Measurements from ENCODE around the gene TESPA1.

Gene TESPA1

DNA sequence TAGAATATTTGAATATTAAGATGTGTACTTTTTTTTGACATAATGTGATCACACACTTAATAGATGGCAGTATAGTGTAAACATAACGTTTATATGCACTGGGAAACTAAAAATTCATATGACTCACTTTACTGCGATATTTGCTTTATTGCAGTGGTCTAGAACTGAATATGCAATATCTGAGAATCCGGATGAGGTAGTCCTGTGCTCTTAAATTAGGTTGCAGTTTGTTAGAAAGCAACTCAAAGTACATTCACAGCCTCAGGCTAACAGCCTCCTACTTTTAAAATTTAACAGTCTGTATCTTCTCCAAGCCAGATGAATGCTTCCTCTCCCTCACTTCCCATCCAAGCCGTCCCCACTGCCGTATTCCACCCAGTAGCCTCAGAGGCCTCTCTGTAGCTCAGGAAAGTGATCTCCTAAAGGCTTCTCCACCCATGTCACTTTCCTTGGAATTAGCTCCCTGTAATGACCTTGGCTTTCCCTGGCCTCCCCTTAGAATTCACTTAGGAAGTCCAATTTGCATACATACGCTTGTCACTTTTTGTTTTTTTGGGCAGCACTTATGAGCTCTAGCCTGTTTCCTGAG is 43.7 kb downstream of the TESPA1 start:
- no peaks in the 10 kb centered on the region for H3K9me3 ChIP-seq (replicated peaks; ENCODE audit: low read length)
- no peak overlapping the region for H3K9ac ChIP-seq (ENCODE audit: low read depth, low read length)
- H3K27me3 ChIP-seq (ENCODE audit: control insufficient read depth, insufficient read depth, low read length): no peaks in the 10 kb centered on the region
- H3K4me3 ChIP-seq (ENCODE audit: low read length): no peak overlapping the region
- no peak overlapping the region for H3K4me2 ChIP-seq (ENCODE audit: low read length)
- no peaks in the 10 kb centered on the region for H3K36me3 ChIP-seq (ENCODE audit: insufficient read depth, low read length)
- peaks cover 15% of the 10 kb centered on the region for H3K4me1 ChIP-seq (ENCODE audit: control insufficient read depth, insufficient read depth, low read length)

DNA sequence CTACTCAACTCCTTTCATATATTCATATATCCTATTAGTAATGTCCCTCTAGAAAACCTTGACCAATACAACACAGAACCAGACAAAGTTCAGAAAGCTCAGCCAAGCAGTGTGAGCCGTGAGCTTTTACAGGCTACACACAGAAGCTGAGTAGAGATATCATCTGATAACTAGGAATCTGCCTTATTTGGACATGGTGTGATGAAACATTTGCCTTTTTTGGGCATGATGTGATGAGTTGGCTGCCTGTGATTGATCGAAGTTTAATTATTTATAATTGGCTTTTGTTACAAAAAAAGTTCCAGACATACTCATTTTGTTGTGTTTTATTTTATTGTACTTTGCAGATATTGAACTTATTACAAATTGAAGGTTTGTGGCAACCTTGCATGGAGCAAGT is 46.6 kb downstream of the TESPA1 start:
- H3K9ac ChIP-seq (ENCODE audit: low read depth, low read length): no peak overlapping the region
- H3K27me3 ChIP-seq (ENCODE audit: control insufficient read depth, insufficient read depth, low read length): no peaks in the 10 kb centered on the region
- H3K4me2 ChIP-seq (ENCODE audit: low read length): no peak overlapping the region
- H3K36me3 ChIP-seq (ENCODE audit: insufficient read depth, low read length): no peaks in the 10 kb centered on the region
- peaks cover 42% of the 10 kb centered on the region for H3K4me1 ChIP-seq (ENCODE audit: control insufficient read depth, insufficient read depth, low read length)
- H3K4me3 ChIP-seq (ENCODE audit: low read length): no peak overlapping the region
- H3K9me3 ChIP-seq (replicated peaks; ENCODE audit: low read length): no peaks in the 10 kb centered on the region

DNA sequence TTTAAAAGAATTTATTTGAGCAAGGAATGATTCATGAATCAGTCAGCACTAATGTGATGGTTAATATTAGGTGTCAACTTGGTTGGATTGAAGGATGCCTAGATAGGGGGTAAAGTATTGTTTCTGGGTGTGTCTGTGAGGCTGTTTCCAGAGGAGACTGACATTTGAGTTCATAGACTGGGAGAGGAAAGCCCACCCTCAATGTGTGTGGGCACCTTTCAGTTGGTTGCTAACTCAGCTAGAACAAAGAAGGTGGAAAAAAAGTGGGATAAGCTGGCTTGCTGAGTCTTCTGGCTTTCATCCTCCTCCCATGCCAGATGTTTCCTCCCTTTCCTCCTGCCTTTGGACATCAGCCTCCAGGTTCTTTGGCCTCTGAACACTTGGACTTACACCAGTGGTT is 47.2 kb downstream of the TESPA1 start:
- no peaks in the 10 kb centered on the region for H3K27me3 ChIP-seq (ENCODE audit: control insufficient read depth, insufficient read depth, low read length)
- no peaks in the 10 kb centered on the region for H3K9me3 ChIP-seq (replicated peaks; ENCODE audit: low read length)
- H3K36me3 ChIP-seq (ENCODE audit: insufficient read depth, low read length): no peaks in the 10 kb centered on the region
- no peak overlapping the region for H3K4me2 ChIP-seq (ENCODE audit: low read length)
- H3K9ac ChIP-seq (ENCODE audit: low read depth, low read length): no peak overlapping the region
- peaks cover 46% of the 10 kb centered on the region for H3K4me1 ChIP-seq (ENCODE audit: control insufficient read depth, insufficient read depth, low read length)
- no peak overlapping the region for H3K4me3 ChIP-seq (ENCODE audit: low read length)

DNA sequence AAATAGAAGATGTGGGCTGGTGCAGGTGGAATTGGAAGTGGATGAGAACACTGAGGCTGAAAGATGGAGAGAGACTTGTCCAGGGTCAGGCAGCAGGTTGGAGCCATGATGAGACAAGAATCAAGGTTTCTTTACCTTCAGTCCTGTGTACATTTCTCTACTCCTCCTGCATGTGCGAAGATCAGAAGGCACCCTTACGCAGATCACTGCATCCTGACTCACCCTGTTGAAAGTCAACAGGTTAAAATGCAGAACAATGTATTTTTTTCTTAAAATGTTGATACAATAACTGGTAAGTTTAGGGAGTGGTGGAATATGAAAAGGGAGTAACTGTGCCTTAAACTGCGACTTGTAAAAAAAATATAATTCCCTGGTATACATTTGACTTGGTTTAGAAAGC is 47.8 kb downstream of the TESPA1 start:
- H3K27me3 ChIP-seq (ENCODE audit: control insufficient read depth, insufficient read depth, low read length): no peaks in the 10 kb centered on the region
- no peak overlapping the region for H3K4me2 ChIP-seq (ENCODE audit: low read length)
- no peak overlapping the region for H3K4me3 ChIP-seq (ENCODE audit: low read length)
- peaks cover 46% of the 10 kb centered on the region for H3K4me1 ChIP-seq (ENCODE audit: control insufficient read depth, insufficient read depth, low read length)
- no peaks in the 10 kb centered on the region for H3K9me3 ChIP-seq (replicated peaks; ENCODE audit: low read length)
- no peak overlapping the region for H3K9ac ChIP-seq (ENCODE audit: low read depth, low read length)
- H3K36me3 ChIP-seq (ENCODE audit: insufficient read depth, low read length): no peaks in the 10 kb centered on the region

DNA sequence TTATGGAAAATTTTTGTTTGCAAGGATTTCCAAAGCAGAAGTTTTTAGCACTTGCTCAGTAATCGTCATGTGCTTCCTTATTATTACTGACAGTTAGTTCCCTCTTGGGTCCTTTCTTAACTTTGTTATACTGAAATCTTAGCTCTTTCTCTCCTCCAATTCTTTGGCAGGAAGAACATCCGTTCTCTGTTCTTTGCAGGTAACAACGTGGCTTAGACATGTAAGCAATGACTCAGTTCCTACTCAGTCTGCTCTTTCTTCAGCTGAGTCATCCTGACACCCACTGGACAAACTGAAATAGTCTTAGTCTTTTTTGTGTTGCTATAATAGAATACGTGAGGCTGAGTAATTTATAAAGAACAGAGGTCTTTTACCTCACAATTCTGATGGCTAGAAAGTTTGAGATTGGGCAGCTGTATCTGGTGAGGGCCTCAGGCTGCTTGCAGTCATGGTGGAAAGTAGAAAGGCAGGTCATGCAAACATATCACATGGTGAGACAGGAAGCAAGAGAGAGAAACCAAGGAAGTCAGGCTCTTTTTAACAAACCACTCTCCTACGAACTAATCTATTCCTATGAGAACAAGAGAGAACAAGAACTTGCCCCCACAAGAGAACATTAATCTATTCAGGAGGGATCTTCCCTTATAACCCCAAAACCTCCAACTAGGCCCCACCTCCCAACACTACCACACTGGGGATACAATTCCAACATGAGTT is 49.2 kb downstream of the TESPA1 start:
- peaks cover 46% of the 10 kb centered on the region for H3K4me1 ChIP-seq (ENCODE audit: control insufficient read depth, insufficient read depth, low read length)
- H3K4me3 ChIP-seq (ENCODE audit: low read length): no peak overlapping the region
- no peak overlapping the region for H3K9ac ChIP-seq (ENCODE audit: low read depth, low read length)
- H3K27me3 ChIP-seq (ENCODE audit: control insufficient read depth, insufficient read depth, low read length): no peaks in the 10 kb centered on the region
- H3K9me3 ChIP-seq (replicated peaks; ENCODE audit: low read length): no peaks in the 10 kb centered on the region
- no peaks in the 10 kb centered on the region for H3K36me3 ChIP-seq (ENCODE audit: insufficient read depth, low read length)
- H3K4me2 ChIP-seq (ENCODE audit: low read length): peak overlapping the region; percentile 38

DNA sequence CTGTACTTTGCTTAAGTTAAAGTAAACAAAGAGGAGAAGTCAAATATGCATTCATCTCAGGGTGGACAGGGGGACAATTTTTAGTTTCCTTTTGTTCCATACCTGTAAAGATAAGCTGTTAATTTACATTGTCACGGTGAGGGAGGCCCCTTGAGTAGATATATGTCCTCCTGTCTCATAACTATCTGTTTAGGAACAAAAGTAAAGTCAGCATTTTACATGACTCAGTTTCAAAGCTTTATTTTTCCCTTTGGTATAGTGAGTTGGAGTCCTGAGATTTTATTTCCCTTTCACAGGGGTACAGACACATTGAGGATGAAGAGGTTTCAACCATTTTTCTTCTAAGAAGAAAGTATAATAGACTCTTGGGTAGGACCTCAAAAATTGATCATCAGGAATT is 50.1 kb downstream of the TESPA1 start:
- Histone ChIP-seq H3K9ac (ENCODE audit: low read depth, low read length) (no peak overlapping the region), H3K9me3 (replicated peaks; ENCODE audit: low read length) (no peaks in the 10 kb centered on the region), H3K4me1 (ENCODE audit: control insufficient read depth, insufficient read depth, low read length) (peaks cover 46% of the 10 kb centered on the region)

DNA sequence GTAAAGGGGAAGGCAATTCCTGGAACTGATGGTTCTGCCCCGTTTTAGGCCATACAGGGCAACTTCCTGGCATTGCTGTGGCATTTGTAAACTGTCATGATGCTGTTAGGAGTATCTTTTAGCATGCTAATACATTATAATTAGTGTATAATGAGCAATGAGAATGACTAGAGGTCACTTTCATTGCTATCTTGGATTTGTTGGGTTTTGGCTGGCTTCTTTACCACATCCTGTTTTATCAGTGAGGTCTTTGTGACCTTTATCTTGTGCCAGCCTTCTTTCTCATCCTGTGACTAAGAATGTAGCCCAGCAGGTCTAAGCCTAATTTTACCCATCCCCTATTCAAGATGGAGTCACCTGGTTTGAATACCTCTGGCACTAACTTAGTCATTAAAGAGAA is 51.2 kb downstream of the TESPA1 start:
- Histone ChIP-seq H3K4me1 (ENCODE audit: control insufficient read depth, insufficient read depth, low read length) (peaks cover 46% of the 10 kb centered on the region), H3K4me2 (ENCODE audit: low read length) (no peak overlapping the region), H3K9me3 (replicated peaks; ENCODE audit: low read length) (no peaks in the 10 kb centered on the region), H3K27me3 (ENCODE audit: control insufficient read depth, insufficient read depth, low read length) (no peaks in the 10 kb centered on the region), H3K4me3 (ENCODE audit: low read length) (no peak overlapping the region), H3K36me3 (ENCODE audit: insufficient read depth, low read length) (no peaks in the 10 kb centered on the region), H3K9ac (ENCODE audit: low read depth, low read length) (no peak overlapping the region)

More for the DNA sequence above, 50.1 kb downstream of the TESPA1 start:
- Histone ChIP-seq H3K27me3 (ENCODE audit: control insufficient read depth, insufficient read depth, low read length) (no peaks in the 10 kb centered on the region), H3K4me3 (ENCODE audit: low read length) (no peak overlapping the region), H3K4me2 (ENCODE audit: low read length) (no peak overlapping the region), H3K36me3 (ENCODE audit: insufficient read depth, low read length) (no peaks in the 10 kb centered on the region)

DNA sequence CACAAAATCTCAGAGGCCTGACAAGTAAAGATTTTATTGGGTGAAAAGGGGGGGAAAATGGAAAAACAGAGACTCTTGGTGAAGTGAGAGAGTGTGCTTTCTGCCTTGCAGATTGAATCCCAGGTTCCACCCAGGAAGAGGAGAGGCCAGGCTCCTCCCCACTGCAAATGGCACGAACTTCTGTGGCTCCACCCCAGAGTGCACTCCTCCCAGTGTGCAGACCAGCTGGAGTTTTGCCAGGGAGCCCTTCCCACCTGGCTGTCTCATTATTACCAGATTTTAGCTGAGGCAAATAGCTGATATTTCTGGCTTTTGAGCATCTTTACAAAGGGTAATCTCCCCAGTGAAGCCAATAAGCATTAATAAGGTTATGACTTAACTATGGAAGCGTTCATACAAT is 51.9 kb downstream of the TESPA1 start:
- peaks cover 46% of the 10 kb centered on the region for H3K4me1 ChIP-seq (ENCODE audit: control insufficient read depth, insufficient read depth, low read length)
- no peaks in the 10 kb centered on the region for H3K9me3 ChIP-seq (replicated peaks; ENCODE audit: low read length)
- no peaks in the 10 kb centered on the region for H3K27me3 ChIP-seq (ENCODE audit: control insufficient read depth, insufficient read depth, low read length)
- no peak overlapping the region for H3K4me2 ChIP-seq (ENCODE audit: low read length)
- no peaks in the 10 kb centered on the region for H3K36me3 ChIP-seq (ENCODE audit: insufficient read depth, low read length)
- H3K4me3 ChIP-seq (ENCODE audit: low read length): no peak overlapping the region
- no peak overlapping the region for H3K9ac ChIP-seq (ENCODE audit: low read depth, low read length)

DNA sequence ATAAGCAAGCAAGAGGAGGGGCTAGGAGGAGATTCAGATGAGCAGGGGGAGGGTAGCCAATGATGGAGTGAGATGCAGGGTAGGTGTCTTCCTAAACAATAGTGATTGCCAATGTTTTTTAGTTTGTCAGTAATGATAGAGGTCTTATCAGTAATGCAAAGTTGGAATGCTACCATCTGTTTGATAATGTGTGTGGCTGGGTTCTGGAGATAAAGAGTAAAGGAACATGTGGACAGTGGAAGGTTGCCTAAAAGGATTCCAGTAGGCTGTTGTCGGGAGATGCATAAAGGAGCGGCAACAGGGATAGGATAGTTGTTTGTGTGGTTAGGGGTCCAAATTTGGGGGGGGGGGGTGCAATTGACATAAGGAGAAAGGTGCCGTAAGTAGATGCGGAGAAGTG is 52.5 kb downstream of the TESPA1 start:
- Histone ChIP-seq H3K27me3 (ENCODE audit: control insufficient read depth, insufficient read depth, low read length) (no peaks in the 10 kb centered on the region), H3K4me2 (ENCODE audit: low read length) (no peak overlapping the region), H3K9me3 (replicated peaks; ENCODE audit: low read length) (no peaks in the 10 kb centered on the region), H3K4me3 (ENCODE audit: low read length) (no peak overlapping the region), H3K9ac (ENCODE audit: low read depth, low read length) (no peak overlapping the region), H3K36me3 (ENCODE audit: insufficient read depth, low read length) (no peaks in the 10 kb centered on the region), H3K4me1 (ENCODE audit: control insufficient read depth, insufficient read depth, low read length) (peaks cover 40% of the 10 kb centered on the region)

DNA sequence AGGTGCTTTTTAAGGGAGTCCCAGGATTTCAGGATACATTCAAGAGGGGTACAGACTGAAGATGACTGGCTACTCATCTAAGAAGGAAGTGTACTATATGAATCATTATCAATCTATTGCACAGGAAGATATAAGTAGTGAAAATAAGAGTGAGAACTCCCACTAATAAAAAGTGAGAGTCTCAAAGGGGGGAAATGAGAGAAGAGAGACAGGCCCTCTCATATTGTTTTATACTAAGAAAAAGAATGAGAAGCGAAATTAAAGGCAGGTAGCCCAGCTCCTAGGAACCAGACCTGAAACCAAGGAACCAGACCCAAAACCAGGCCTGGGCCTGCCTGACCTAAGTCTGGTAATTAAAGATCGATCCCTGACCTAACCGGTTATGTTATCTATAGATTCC is 54.6 kb downstream of the TESPA1 start:
- H3K36me3 ChIP-seq (ENCODE audit: insufficient read depth, low read length): no peaks in the 10 kb centered on the region
- no peaks in the 10 kb centered on the region for H3K27me3 ChIP-seq (ENCODE audit: control insufficient read depth, insufficient read depth, low read length)
- H3K9me3 ChIP-seq (replicated peaks; ENCODE audit: low read length): no peaks in the 10 kb centered on the region
- no peak overlapping the region for H3K9ac ChIP-seq (ENCODE audit: low read depth, low read length)
- H3K4me3 ChIP-seq (ENCODE audit: low read length): no peak overlapping the region
- peaks cover 24% of the 10 kb centered on the region for H3K4me1 ChIP-seq (ENCODE audit: control insufficient read depth, insufficient read depth, low read length)
- no peak overlapping the region for H3K4me2 ChIP-seq (ENCODE audit: low read length)

DNA sequence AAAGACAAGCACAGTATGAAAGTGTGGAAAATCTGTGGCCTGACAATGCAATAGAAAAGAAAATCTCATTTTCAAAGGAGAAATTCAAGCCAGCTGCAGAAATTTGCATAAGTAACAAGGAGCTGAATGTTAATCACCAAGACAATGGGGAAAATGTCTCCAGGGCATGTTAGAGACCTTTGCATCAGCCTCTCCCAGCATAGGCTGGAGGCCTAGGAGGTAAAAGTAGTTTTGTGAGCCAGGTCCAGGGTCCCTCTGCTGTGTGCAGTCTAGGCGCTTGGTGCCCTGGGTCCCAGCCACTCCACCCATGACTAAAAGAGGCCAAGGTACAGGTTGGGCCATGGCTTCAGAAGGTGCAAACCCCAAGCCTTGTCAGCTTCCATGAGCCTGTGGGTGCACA is 58.3 kb downstream of the TESPA1 start:
- Histone ChIP-seq H3K27me3 (ENCODE audit: control insufficient read depth, insufficient read depth, low read length) (no peaks in the 10 kb centered on the region), H3K4me1 (ENCODE audit: control insufficient read depth, insufficient read depth, low read length) (no peaks in the 10 kb centered on the region), H3K9ac (ENCODE audit: low read depth, low read length) (no peak overlapping the region), H3K4me3 (ENCODE audit: low read length) (no peak overlapping the region), H3K36me3 (ENCODE audit: insufficient read depth, low read length) (no peaks in the 10 kb centered on the region), H3K9me3 (replicated peaks; ENCODE audit: low read length) (no peaks in the 10 kb centered on the region), H3K4me2 (ENCODE audit: low read length) (no peak overlapping the region)

Data from skeletal muscle satellite cell (primary cell).